Neural progenitor cell (in vitro differentiated cells): ENCODE measurements around the gene ATRAID. TPM values are rescaled to one million over a fixed set of nuclear protein-coding genes. Genes with fewer than 3 reads are reported as not detected.

Experiments used
- DNase-seq: peaks from one replicate; pipeline ENCODE4 v3.0.0-alpha.2; 2016; ENCODE audit warnings: low spot score
- H2AFZ ChIP-seq: fragments of 200-600 bp; sonication (generic); replicated peaks from 2 replicates; pipeline ENCODE4 v1.6.1; 2016; ENCODE audit warnings: antibody characterized with exemption
- H3F3A ChIP-seq: fragments of 200-600 bp; sonication (generic); 2 replicates; pipeline ENCODE4 v1.6.1; 2016; ENCODE audit warnings: antibody characterized with exemption, low read depth
- H3K27ac ChIP-seq: fragments of 200-600 bp; sonication (generic); 2 replicates; pipeline ENCODE4 v1.5.1; 2016; ENCODE audit warnings: mild to moderate bottlenecking
- H3K27me3 ChIP-seq: fragments of 200-600 bp; sonication (generic); 2 replicates; pipeline ENCODE4 v1.6.1; 2016; ENCODE audit warnings: mild to moderate bottlenecking, moderate library complexity
- H3K36me3 ChIP-seq: fragments of 200-600 bp; sonication (generic); 2 replicates; pipeline ENCODE4 v1.5.1; 2016
- H3K4me1 ChIP-seq: fragments of 200-600 bp; sonication (generic); 2 replicates; pipeline ENCODE4 v1.6.1; 2016; ENCODE audit warnings: mixed run types
- H3K4me2 ChIP-seq: fragments of 200-600 bp; sonication (generic); 2 replicates; pipeline ENCODE4 v1.6.1; 2016
- H3K4me3 ChIP-seq: fragments of 200-600 bp; sonication (generic); 2 replicates; pipeline ENCODE4 v1.5.1; 2016
- H3K79me2 ChIP-seq: fragments of 200-600 bp; sonication (generic); 2 replicates; pipeline ENCODE4 v1.6.1; 2016; ENCODE audit warnings: low read depth
- H3K9ac ChIP-seq: fragments of 200-600 bp; sonication (generic); 2 replicates; pipeline ENCODE4 v1.6.1; 2016
- H3K9me3 ChIP-seq: fragments of 200-600 bp; sonication (generic); 2 replicates; pipeline ENCODE4 v1.5.1; 2016; ENCODE audit warnings: low read depth
- H4K20me1 ChIP-seq: fragments of 200-600 bp; sonication (generic); 2 replicates; pipeline ENCODE4 v1.6.1; 2016; ENCODE audit warnings: low read depth
- H3K27ac Mint-ChIP-seq: 3 replicates; pipeline ENCODE4 v1.8.0; 2021; ENCODE audit warnings: mixed read lengths
- H3K27me3 Mint-ChIP-seq: 2 replicates; pipeline ENCODE4 v1.8.0; 2022; ENCODE audit warnings: low read depth, mild to moderate bottlenecking, inconsistent platforms, moderate library complexity, mixed read lengths; ENCODE audit not compliant: insufficient read depth
- H3K36me3 Mint-ChIP-seq: 3 replicates; pipeline ENCODE4 v1.8.0; 2021; ENCODE audit warnings: mixed read lengths
- H3K4me1 Mint-ChIP-seq: 3 replicates; pipeline ENCODE4 v1.8.0; 2021; ENCODE audit warnings: mixed read lengths
- H3K4me3 Mint-ChIP-seq: 3 replicates; pipeline ENCODE4 v1.8.0; 2021; ENCODE audit warnings: mild to moderate bottlenecking, moderate library complexity, mixed read lengths
- H3K9me3 Mint-ChIP-seq: 3 replicates; pipeline ENCODE4 v1.8.0; 2020; ENCODE audit warnings: mixed read lengths
- EZH2 ChIP-seq: fragments of 200-600 bp; sonication (generic); IDR thresholded peaks from 2 replicates; pipeline ENCODE4 v1.6.1; 2017; ENCODE audit warnings: antibody characterized with exemption, mild to moderate bottlenecking, moderate library complexity
- EZH2phosphoT487 ChIP-seq: fragments of 200-600 bp; sonication (generic); IDR thresholded peaks from 2 replicates; pipeline ENCODE4 v1.6.1; 2017; ENCODE audit warnings: antibody characterized with exemption
- total RNA-seq: library from RNA; depleted of rRNA; stranded (reverse); fragments of >200 nt; gene quantifications from 2 replicates; pipeline ENCODE4 v1.2.3, GENCODE V29; 2015; ENCODE audit warnings: low replicate concordance
- TF ChIP-seq, protein P1 (sequence below): fragments of 200-600 bp; sonication (generic); IDR thresholded peaks from 2 replicates; pipeline ENCODE4 v1.5.1; 2017; ENCODE audit warnings: antibody characterized with exemption, mild to moderate bottlenecking

ATRAID gene
- total RNA-seq, 1 donor from 2014 or later: 142 TPM

DNA sequence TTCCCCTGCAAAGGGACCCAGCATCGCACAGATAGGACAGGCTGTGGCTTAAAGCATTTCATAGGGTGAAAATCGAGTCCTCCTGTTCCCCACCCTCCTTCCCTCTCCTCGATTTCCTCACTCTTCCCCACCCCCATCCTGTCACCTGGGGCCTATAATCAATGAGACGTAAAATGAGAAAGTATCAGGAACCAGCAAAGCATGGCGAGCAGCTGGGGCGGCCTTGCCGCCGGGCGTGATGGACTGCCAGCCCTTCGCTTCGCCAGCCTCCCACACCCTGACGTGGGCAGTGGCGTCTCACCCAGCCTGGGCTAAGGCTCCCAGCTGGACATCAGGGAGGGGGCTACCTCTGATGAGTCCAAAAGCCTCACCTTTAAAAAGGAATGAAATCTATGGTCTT lies 39.9 kb downstream of the ATRAID start:
- H3K4me1 Mint-ChIP-seq: peaks cover 13% of the 10 kb centered on the region
- peaks cover 26% of the 10 kb centered on the region for H3K27me3 Mint-ChIP-seq
- no peak overlapping the region for H3K27ac Mint-ChIP-seq
- H3K36me3 ChIP-seq: no peaks in the 10 kb centered on the region
- H3K36me3 Mint-ChIP-seq: no peaks in the 10 kb centered on the region
- no peak overlapping the region for H3K4me3 ChIP-seq
- H2AFZ ChIP-seq: no peak overlapping the region
- H3K9ac ChIP-seq: no peak overlapping the region
- peaks cover 7% of the 10 kb centered on the region for H3K4me1 ChIP-seq
- H3K4me2 ChIP-seq: no peak overlapping the region
- H3K27ac ChIP-seq: no peak overlapping the region
- TF ChIP-seq, protein P1, sequence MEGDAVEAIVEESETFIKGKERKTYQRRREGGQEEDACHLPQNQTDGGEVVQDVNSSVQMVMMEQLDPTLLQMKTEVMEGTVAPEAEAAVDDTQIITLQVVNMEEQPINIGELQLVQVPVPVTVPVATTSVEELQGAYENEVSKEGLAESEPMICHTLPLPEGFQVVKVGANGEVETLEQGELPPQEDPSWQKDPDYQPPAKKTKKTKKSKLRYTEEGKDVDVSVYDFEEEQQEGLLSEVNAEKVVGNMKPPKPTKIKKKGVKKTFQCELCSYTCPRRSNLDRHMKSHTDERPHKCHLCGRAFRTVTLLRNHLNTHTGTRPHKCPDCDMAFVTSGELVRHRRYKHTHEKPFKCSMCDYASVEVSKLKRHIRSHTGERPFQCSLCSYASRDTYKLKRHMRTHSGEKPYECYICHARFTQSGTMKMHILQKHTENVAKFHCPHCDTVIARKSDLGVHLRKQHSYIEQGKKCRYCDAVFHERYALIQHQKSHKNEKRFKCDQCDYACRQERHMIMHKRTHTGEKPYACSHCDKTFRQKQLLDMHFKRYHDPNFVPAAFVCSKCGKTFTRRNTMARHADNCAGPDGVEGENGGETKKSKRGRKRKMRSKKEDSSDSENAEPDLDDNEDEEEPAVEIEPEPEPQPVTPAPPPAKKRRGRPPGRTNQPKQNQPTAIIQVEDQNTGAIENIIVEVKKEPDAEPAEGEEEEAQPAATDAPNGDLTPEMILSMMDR: no peak
- TF ChIP-seq EZH2: no peak
- TF ChIP-seq EZH2phosphoT487: no peak
- H3K9me3 Mint-ChIP-seq: no peaks in the 10 kb centered on the region
- DNase-seq: no peak
- H3K4me3 Mint-ChIP-seq: no peak overlapping the region
- no peaks in the 10 kb centered on the region for H4K20me1 ChIP-seq
- no peaks in the 10 kb centered on the region for H3K9me3 ChIP-seq
- no peaks in the 10 kb centered on the region for H3K79me2 ChIP-seq
- H3K27me3 ChIP-seq: peaks cover 19% of the 10 kb centered on the region
- peaks cover 10% of the 10 kb centered on the region for H3F3A ChIP-seq

DNA sequence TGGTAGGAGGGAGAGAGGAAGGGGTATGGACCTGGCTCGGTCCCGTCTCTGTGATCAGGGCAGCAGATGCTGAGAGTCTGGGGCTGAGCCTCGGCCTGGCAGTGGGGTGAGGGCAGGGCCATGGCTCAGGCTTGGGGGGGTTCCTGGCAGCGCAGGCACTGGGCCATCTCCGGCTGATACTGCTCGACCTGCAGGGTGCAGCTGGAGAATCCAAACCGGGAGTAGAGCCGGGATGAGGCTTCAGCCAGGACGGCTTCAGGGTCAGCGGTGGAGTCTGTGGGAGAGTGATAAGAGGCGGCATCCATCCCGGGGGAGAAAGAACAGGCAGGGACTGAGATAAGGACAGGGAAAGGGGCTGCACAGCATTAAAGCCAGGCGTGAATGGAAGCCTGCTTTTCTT lies 43.3 kb downstream of the ATRAID start:
- Histone ChIP-seq H3K4me2 (no peak overlapping the region), H3K36me3 (no peaks in the 10 kb centered on the region), H3K27ac (no peak overlapping the region), H3K4me3 (no peak overlapping the region), H4K20me1 (no peaks in the 10 kb centered on the region), H3K27me3 (peaks cover 27% of the 10 kb centered on the region), H3F3A (peaks cover 10% of the 10 kb centered on the region), H3K4me1 (peaks cover 7% of the 10 kb centered on the region), H3K79me2 (no peaks in the 10 kb centered on the region), H2AFZ (no peak overlapping the region), H3K9me3 (no peaks in the 10 kb centered on the region), H3K9ac (no peak overlapping the region)
- TF ChIP-seq, protein P1: no peak
- TF ChIP-seq EZH2phosphoT487 (no peak), EZH2 (no peak)
- peaks cover 13% of the 10 kb centered on the region for H3K4me1 Mint-ChIP-seq
- peaks cover 35% of the 10 kb centered on the region for H3K27me3 Mint-ChIP-seq
- H3K9me3 Mint-ChIP-seq: no peaks in the 10 kb centered on the region
- DNase-seq: no peak
- no peak overlapping the region for H3K27ac Mint-ChIP-seq
- H3K36me3 Mint-ChIP-seq: no peaks in the 10 kb centered on the region
- no peak overlapping the region for H3K4me3 Mint-ChIP-seq

DNA sequence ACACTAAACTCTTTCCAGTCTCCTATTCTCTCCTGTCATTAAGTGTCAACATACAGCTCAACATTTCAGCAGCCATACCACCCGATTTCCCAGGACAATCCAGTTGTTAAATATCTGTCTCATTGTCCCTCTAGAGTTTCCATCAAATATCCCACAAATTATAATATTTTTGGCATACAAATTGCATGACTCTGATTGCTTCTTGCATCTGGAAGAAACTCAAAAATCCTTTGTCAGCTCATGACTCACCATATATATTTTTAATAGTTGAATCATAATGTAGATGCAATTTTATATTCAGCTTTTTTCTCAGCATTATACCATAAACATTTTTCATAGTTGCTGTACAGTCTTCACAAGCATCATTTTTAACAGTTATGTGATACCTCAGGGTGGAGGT lies 43.8 kb downstream of the ATRAID start:
- Histone ChIP-seq H2AFZ (no peak overlapping the region), H3K79me2 (no peaks in the 10 kb centered on the region), H3K9me3 (no peaks in the 10 kb centered on the region), H3K9ac (no peak overlapping the region), H3K4me1 (peaks cover 3% of the 10 kb centered on the region), H3K4me3 (no peak overlapping the region), H3F3A (peaks cover 10% of the 10 kb centered on the region), H4K20me1 (no peaks in the 10 kb centered on the region), H3K4me2 (no peak overlapping the region), H3K27ac (no peak overlapping the region), H3K27me3 (peaks cover 27% of the 10 kb centered on the region), H3K36me3 (no peaks in the 10 kb centered on the region)
- Mint-ChIP-seq H3K27me3 (peaks cover 38% of the 10 kb centered on the region), H3K4me1 (peaks cover 10% of the 10 kb centered on the region), H3K27ac (no peak overlapping the region), H3K9me3 (no peaks in the 10 kb centered on the region), H3K36me3 (no peaks in the 10 kb centered on the region), H3K4me3 (no peak overlapping the region)
- TF ChIP-seq EZH2: no peak
- TF ChIP-seq EZH2phosphoT487: no peak
- TF ChIP-seq, protein P1: no peak
- no peak for DNase-seq
